ENCODE measurements around the gene PDZRN3. TPM values are rescaled to one million over a fixed set of nuclear protein-coding genes. Genes with fewer than 3 reads are reported as not detected.

The PDZRN3 gene
- total and polyA plus RNA-seq, 2 experiments from 2014 or later, result 7.5 to 14.0 TPM

GRCh38 chr3:73381551-73381950, 243.2 kb downstream of the PDZRN3 start:
- Mint-ChIP-seq H3K27me3 (ENCODE audit: insufficient read depth, low read depth, poor library complexity) (no peaks in the 10 kb centered on the region), H3K9me3 (no peaks in the 10 kb centered on the region; the same call in 2 of the 3 replicates), H3K27ac (no peak overlapping the region)

More at GRCh38 chr3:73381551-73381950, 243.2 kb downstream of the PDZRN3 start:
- no peaks in the 10 kb centered on the region for H3K4me1 ChIP-seq (ENCODE audit: insufficient read depth)
- H3K4me1 Mint-ChIP-seq, result no peaks in the 10 kb centered on the region
- H2AFZ ChIP-seq, result no peak overlapping the region
- H3K36me3 ChIP-seq (ENCODE audit: insufficient read depth), result no peaks in the 10 kb centered on the region
- H3K9me2 ChIP-seq (ENCODE audit: insufficient read depth), result peaks cover 5% of the 10 kb centered on the region; the same call in 1 of the 2 replicates
- peaks cover 13% of the 10 kb centered on the region for H3K36me3 Mint-ChIP-seq (ENCODE audit: low read depth)
- H3K79me2 ChIP-seq (replicated peaks; ENCODE audit: insufficient read depth), result no peaks in the 10 kb centered on the region
- H3K27ac ChIP-seq (ENCODE audit: low read depth), result no peak overlapping the region
- no peak overlapping the region for H3K4me3 Mint-ChIP-seq
- H4K20me1 ChIP-seq (replicated peaks; ENCODE audit: insufficient read depth), result no peaks in the 10 kb centered on the region
- no peaks in the 10 kb centered on the region for H3K27me3 ChIP-seq (ENCODE audit: insufficient read depth)
- H3F3A ChIP-seq (replicated peaks; ENCODE audit: low read depth), result no peaks in the 10 kb centered on the region
- DNase-seq (ENCODE audit: low spot score) (no peak), ATAC-seq (no peak)
- H3K4me2 ChIP-seq, result no peak overlapping the region
- H3K4me3 ChIP-seq, result no peak overlapping the region
- TF ChIP-seq ZNF331 (CRISPR knock-in tag; IDR thresholded peaks at IDR 0.05; ENCODE audit: low read depth) (no peak), NANOG (IDR thresholded peaks at IDR 0.05; ENCODE audit: borderline replicate concordance) (no peak), ETS1 (IDR thresholded peaks at IDR 0.05) (no peak), POLR2AphosphoS5 (IDR thresholded peaks at IDR 0.05; ENCODE audit: low read depth) (no peak), EZH2 (IDR thresholded peaks at IDR 0.05; ENCODE audit: low read depth, unreplicated experiment) (no peak), CREB1 (CRISPR knock-in tag; IDR thresholded peaks at IDR 0.05; ENCODE audit: low read depth) (no peak), CTCF (conservative IDR thresholded peaks at IDR 0.05; ENCODE audit: low read depth in 2 of 2) (no peak), REST (IDR thresholded peaks at IDR 0.05; ENCODE audit: unreplicated experiment) (no peak), JUNB (IDR thresholded peaks at IDR 0.05; ENCODE audit: unreplicated experiment) (no peak), EZH2phosphoT487 (IDR thresholded peaks at IDR 0.05; ENCODE audit: unreplicated experiment) (no peak)
